Measurements from ENCODE around the gene TRMU.

GRCh38 chr22:46330426-46330825 lies 5.1 kb upstream of the TRMU start:
- no peak for TF ChIP-seq EZH2 (IDR thresholded peaks at IDR 0.05; ENCODE audit: borderline replicate concordance)
- TF ChIP-seq, protein P1, sequence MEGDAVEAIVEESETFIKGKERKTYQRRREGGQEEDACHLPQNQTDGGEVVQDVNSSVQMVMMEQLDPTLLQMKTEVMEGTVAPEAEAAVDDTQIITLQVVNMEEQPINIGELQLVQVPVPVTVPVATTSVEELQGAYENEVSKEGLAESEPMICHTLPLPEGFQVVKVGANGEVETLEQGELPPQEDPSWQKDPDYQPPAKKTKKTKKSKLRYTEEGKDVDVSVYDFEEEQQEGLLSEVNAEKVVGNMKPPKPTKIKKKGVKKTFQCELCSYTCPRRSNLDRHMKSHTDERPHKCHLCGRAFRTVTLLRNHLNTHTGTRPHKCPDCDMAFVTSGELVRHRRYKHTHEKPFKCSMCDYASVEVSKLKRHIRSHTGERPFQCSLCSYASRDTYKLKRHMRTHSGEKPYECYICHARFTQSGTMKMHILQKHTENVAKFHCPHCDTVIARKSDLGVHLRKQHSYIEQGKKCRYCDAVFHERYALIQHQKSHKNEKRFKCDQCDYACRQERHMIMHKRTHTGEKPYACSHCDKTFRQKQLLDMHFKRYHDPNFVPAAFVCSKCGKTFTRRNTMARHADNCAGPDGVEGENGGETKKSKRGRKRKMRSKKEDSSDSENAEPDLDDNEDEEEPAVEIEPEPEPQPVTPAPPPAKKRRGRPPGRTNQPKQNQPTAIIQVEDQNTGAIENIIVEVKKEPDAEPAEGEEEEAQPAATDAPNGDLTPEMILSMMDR (IDR thresholded peaks at IDR 0.05; ENCODE audit: poor library complexity) = no peak
- TF ChIP-seq EZH2phosphoT487 (IDR thresholded peaks at IDR 0.05; ENCODE audit: low read depth, severe bottlenecking, unreplicated experiment) = no peak

Measured in hepatocyte (in vitro differentiated cells).